Cardiac septum (tissue), 1 donor: ENCODE data around the gene XRN1. TPM values are rescaled to one million over a fixed set of nuclear protein-coding genes. Genes with fewer than 3 reads are reported as not detected.

Source experiments
- DNase-seq: peaks from one replicate; pipeline ENCODE4 v3.0.0-alpha.2; 2020; ENCODE audit warnings: low spot score
- intact Hi-C: fragments of 100-400 bp; cut with DNase I; formaldehyde crosslinking; loops from one replicate; pipeline ENCODE4 v1.14.0; 2022
- long read RNA-seq: library from polyadenylated mRNA; unstranded; transcript quantifications from one replicate; pipeline ENCODE4 v2.0.0, GENCODE V29; 2021
- total RNA-seq: library from RNA; stranded (reverse); fragmentation: NEBNext Ultra II Directional; extraction: Animal tissue kit (Norgen Biotek cat#: 25700); gene quantifications from one replicate; pipeline ENCODE4 v1.2.1, GENCODE V29; 2021
- donor health status: DM: no; HTN: no; CAD: no.

The XRN1 gene, protein sequence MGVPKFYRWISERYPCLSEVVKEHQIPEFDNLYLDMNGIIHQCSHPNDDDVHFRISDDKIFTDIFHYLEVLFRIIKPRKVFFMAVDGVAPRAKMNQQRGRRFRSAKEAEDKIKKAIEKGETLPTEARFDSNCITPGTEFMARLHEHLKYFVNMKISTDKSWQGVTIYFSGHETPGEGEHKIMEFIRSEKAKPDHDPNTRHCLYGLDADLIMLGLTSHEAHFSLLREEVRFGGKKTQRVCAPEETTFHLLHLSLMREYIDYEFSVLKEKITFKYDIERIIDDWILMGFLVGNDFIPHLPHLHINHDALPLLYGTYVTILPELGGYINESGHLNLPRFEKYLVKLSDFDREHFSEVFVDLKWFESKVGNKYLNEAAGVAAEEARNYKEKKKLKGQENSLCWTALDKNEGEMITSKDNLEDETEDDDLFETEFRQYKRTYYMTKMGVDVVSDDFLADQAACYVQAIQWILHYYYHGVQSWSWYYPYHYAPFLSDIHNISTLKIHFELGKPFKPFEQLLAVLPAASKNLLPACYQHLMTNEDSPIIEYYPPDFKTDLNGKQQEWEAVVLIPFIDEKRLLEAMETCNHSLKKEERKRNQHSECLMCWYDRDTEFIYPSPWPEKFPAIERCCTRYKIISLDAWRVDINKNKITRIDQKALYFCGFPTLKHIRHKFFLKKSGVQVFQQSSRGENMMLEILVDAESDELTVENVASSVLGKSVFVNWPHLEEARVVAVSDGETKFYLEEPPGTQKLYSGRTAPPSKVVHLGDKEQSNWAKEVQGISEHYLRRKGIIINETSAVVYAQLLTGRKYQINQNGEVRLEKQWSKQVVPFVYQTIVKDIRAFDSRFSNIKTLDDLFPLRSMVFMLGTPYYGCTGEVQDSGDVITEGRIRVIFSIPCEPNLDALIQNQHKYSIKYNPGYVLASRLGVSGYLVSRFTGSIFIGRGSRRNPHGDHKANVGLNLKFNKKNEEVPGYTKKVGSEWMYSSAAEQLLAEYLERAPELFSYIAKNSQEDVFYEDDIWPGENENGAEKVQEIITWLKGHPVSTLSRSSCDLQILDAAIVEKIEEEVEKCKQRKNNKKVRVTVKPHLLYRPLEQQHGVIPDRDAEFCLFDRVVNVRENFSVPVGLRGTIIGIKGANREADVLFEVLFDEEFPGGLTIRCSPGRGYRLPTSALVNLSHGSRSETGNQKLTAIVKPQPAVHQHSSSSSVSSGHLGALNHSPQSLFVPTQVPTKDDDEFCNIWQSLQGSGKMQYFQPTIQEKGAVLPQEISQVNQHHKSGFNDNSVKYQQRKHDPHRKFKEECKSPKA (N-terminal part only)
- total RNA-seq: 24.5 TPM
- long read RNA-seq, partial matches to known transcripts: 1 of 7 reads
- long read RNA-seq, other reads (novel, unspliced or antisense): 5 of 7 reads

- intact Hi-C loops: loop anchor here (5.0 kb wide), 2 partner anchors 129 to 221 kb away; partner anchors contain the start of genes ATR and GK5
- peak; percentile 98 for DNase-seq
These were observed at the start of gene XRN1 for GRCh38 chr3:142447852-142448823. TSS of gene XRN1 (minus strand) at chr3:142448037. CDS start at chr3:142447944, 93 bp downstream.

- intact Hi-C loops: no loop called here
- DNase-seq: no peak
These were observed 47.3 kb upstream of the XRN1 start for GRCh38 chr3:142495103-142495502.

DNA sequence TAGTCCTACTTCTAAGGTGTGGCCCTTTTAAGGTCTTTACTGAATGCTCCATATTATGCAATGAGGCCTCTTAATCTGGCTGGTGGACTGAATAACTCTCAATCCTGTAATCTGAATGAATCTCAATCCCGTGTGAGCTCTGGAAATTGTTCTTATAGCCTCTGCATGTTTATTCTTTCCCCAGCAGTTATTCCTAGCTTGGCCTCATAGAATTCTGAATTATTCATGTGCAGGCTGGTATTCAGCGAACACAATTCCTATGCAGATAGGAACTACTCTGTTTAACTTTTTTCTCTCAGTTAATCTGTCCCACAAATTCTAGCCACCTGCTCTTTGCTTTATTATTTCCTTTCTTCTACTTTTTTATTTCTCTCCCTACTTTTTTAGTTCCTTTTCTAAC lies 44.3 kb upstream of the XRN1 start:
- no peak for DNase-seq
- intact Hi-C loops: no loop called here

- no peak for DNase-seq
These were observed 41.9 kb upstream of the XRN1 start for GRCh38 chr3:142489572-142490323.

GRCh38 chr3:142484912-142485435 lies 37.1 kb upstream of the XRN1 start:
- intact Hi-C loops: no loop called here
- no peak for DNase-seq

More at GRCh38 chr3:142489572-142490323, 41.9 kb upstream of the XRN1 start:
- intact Hi-C loops: no loop called here

- intact Hi-C loops: no loop called here
- no peak for DNase-seq
These were observed 33.4 kb upstream of the XRN1 start for GRCh38 chr3:142481196-142481595.

- intact Hi-C loops: no loop called here
- no peak for DNase-seq
These were observed 23.0 kb upstream of the XRN1 start for GRCh38 chr3:142470826-142471225.

DNA sequence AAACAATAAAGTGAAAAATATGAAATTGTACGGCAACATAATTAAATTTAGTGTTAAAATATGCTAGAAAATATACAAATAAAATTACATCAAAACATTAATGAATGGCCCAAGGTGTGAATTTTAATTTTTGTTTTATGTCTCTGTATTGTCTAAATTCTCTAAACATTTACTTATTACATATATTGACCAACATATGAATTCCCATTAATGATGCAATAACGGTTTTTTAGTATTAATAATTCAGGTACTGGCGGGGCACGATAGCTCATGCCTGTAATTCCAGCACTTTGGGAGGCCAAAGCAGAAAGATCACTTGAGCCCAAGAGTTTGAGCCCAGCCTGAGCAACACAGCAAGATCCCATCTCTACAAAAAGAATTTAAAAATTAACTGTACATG lies 20.6 kb upstream of the XRN1 start:
- DNase-seq: no peak
- intact Hi-C loops: no loop called here

DNA sequence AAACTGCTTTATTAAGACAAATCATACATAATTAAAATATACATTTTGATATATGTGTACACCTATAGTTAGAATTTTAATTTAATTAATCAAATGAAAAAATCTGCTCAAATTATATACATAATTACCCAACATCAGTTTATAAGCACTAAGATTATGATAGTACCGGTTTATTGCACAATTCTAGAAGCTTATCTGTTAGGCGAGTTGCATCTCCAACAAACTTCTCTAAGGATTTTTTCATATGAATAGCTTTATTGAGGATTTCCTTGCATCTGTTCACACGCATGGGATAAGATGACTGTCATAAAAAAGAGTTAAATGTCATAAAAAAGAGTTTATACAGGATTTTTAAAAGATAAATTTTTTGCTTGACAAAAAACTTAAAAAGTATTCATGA lies 19.9 kb upstream of the XRN1 start:
- intact Hi-C loops: no loop called here
- DNase-seq: no peak

DNA sequence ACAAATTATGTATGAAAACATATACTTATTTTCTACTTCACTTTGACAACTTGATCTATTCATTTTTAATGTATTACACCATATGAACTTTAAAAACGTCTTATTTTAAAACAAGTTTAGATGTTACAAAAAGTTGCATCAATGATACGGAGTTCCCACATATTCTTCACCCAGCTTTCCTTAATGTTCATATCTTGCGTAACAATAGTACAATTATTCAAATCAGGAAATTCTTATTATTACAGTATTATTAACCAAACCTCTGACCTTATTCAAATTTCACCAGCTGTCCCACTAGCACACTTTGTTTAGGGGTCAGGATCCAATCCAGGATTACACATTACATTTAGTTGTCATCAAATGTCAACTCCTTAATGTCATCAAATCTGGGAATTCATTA lies 12.9 kb upstream of the XRN1 start:
- intact Hi-C loops: no loop called here
- DNase-seq: no peak

- no peak for DNase-seq
- intact Hi-C loops: no loop called here
These were observed 12.1 kb upstream of the XRN1 start for GRCh38 chr3:142459929-142460328.

DNA sequence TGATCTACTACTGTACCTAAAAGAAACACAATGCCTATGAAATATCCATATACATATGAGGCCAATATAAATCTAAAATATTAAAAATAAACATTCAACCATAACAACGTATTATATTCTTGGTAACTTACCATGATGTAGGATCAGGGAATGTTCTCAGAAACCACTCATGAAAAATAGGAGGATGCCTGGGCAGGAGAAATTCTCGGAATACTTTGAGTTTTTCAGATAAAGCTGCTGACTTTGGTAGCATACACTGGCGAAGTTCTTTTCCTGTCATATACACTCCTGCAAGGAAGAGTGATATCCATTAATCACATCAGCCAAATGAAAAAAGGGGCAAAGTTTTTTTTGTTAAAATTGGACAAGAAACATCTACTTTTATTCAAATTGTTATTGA lies 11.3 kb upstream of the XRN1 start:
- DNase-seq: no peak
- intact Hi-C loops: no loop called here

GRCh38 chr3:142450881-142451280 lies 3.0 kb upstream of the XRN1 start:
- DNase-seq: no peak
- intact Hi-C loops: no loop called here

- DNase-seq: no peak
- intact Hi-C loops: no loop called here
These were observed 2.4 kb upstream of the XRN1 start for GRCh38 chr3:142450189-142450588.

DNA sequence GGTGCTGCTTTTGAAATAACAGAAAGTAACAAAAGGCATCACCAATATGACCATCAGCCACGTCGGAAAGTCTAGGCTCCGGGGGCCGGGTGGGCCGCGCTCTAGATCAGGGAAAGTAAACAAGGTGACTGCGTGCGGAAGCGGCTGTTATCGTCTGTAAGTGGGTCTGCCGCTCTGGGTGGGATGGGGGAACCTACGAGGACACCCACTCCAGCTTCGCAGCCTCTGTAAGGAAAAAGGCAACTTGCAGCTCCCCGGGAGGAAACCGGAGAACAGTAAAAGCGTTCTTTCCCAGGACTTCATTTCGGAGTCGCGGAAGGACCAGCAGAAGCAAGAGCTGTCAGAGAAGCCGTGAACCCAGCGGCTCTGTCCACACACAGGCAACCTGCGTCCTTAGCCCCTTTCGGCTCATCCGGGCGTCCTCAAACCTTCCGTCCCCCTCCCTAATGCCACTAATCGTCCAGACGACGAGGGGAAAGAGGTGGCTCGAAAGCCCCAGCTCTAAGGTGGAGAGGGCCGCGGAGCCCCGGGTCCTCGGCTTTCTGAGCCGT lies 461 bp downstream of the XRN1 start:
- intact Hi-C loops: loop anchor here (5.0 kb wide), 2 partner anchors 130 to 220 kb away; partner anchors contain the start of genes ATR and GK5
- peak; percentile 79 for DNase-seq

GRCh38 chr3:142445816-142446254 lies 2.0 kb downstream of the XRN1 start:
- intact Hi-C loops: loop anchor here (5.0 kb wide), 2 partner anchors 131 to 219 kb away; partner anchors contain the start of genes ATR and GK5
- no peak for DNase-seq

DNA sequence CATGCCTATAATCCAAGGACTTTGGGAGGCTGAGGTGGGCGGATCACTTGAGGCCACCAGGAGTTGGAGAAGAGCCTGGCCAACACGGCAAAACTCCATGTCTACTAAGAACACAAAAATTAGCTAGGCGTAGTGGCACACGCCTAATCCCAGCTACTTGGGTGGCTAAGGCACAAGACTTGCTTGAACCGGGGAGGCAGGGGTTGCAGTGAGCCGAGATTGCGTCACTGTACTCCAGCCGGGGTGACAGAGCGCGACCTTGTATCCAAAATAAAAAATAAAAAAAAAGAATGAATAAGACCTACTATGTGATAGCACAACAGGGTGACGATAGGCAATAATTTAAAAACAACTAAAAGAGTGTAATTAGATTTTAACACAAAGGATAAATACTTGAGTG lies 3.5 kb downstream of the XRN1 start:
- intact Hi-C loops: no loop called here
- no peak for DNase-seq
